Nephron (organoid): ENCODE results near the gene PIGQ.

Experiments
- H3K27ac Mint-ChIP-seq, 3 experiments: 2 replicates each; pipeline ENCODE4 v1.8.0; 2020; ENCODE audit warnings: mixed read lengths in 3 of 3, mild to moderate bottlenecking in 2 of 3, moderate library complexity in 1 of 3
- H3K27me3 Mint-ChIP-seq: 2 replicates; pipeline ENCODE4 v1.8.0; 2021; ENCODE audit warnings: low read depth, mild to moderate bottlenecking, moderate library complexity, mixed read lengths
- H3K36me3 Mint-ChIP-seq: 2 replicates; pipeline ENCODE4 v1.8.0; 2020; ENCODE audit warnings: low read depth, mixed read lengths
- H3K4me1 Mint-ChIP-seq: 2 replicates; pipeline ENCODE4 v1.8.0; 2020; ENCODE audit warnings: mixed read lengths
- H3K4me3 Mint-ChIP-seq, 3 experiments: 2 replicates each; pipeline ENCODE4 v1.8.0; 2020; ENCODE audit warnings: mild to moderate bottlenecking in 3 of 3, mixed read lengths in 3 of 3, moderate library complexity in 2 of 3
- H3K9me3 Mint-ChIP-seq: 2 replicates; pipeline ENCODE4 v1.8.0; 2020; ENCODE audit warnings: mixed read lengths
- CTCF ChIP-seq, 3 experiments: fragments of 200-600 bp; sonication (generic); IDR thresholded peaks; one replicate each; pipeline ENCODE4 v1.5.0; 2021; ENCODE audit warnings: antibody characterized with exemption in 3 of 3; ENCODE audit not compliant: unreplicated experiment in 3 of 3

The PIGQ gene

GRCh38 chr16:548586-548985 lies 21.2 kb upstream of the PIGQ start:
- no peaks in the 10 kb centered on the region for H3K36me3 Mint-ChIP-seq
- no peak overlapping the region for H3K4me3 Mint-ChIP-seq
- no peaks in the 10 kb centered on the region for H3K4me1 Mint-ChIP-seq
- no peaks in the 10 kb centered on the region for H3K9me3 Mint-ChIP-seq
- no peak overlapping the region for H3K27ac Mint-ChIP-seq
- H3K27me3 Mint-ChIP-seq = no peaks in the 10 kb centered on the region
- no peak for TF ChIP-seq CTCF (IDR thresholded peaks at IDR 0.05; ENCODE audit: unreplicated experiment in 3 of 3)

- no peak overlapping the region for H3K27ac Mint-ChIP-seq
- peaks cover 4% of the 10 kb centered on the region for H3K36me3 Mint-ChIP-seq
- no peak overlapping the region for H3K4me3 Mint-ChIP-seq
- H3K4me1 Mint-ChIP-seq = peaks cover 5% of the 10 kb centered on the region
- no peaks in the 10 kb centered on the region for H3K27me3 Mint-ChIP-seq
- TF ChIP-seq CTCF (IDR thresholded peaks at IDR 0.05; ENCODE audit: unreplicated experiment in 3 of 3) = no peak
- no peaks in the 10 kb centered on the region for H3K9me3 Mint-ChIP-seq
Measured at GRCh38 chr16:549544-550263, 20.1 kb upstream of the PIGQ start.

GRCh38 chr16:551210-551609 lies 18.6 kb upstream of the PIGQ start:
- H3K9me3 Mint-ChIP-seq = no peaks in the 10 kb centered on the region
- H3K27ac Mint-ChIP-seq = no peak overlapping the region
- H3K36me3 Mint-ChIP-seq = peaks cover 4% of the 10 kb centered on the region
- H3K4me3 Mint-ChIP-seq = no peak overlapping the region
- no peaks in the 10 kb centered on the region for H3K27me3 Mint-ChIP-seq
- no peak for TF ChIP-seq CTCF (IDR thresholded peaks at IDR 0.05; ENCODE audit: unreplicated experiment in 3 of 3)
- H3K4me1 Mint-ChIP-seq = peaks cover 5% of the 10 kb centered on the region

GRCh38 chr16:552171-552570 lies 17.6 kb upstream of the PIGQ start:
- TF ChIP-seq CTCF (IDR thresholded peaks at IDR 0.05; ENCODE audit: unreplicated experiment in 3 of 3) = no peak
- peaks cover 4% of the 10 kb centered on the region for H3K36me3 Mint-ChIP-seq
- peaks cover 5% of the 10 kb centered on the region for H3K4me1 Mint-ChIP-seq
- H3K27me3 Mint-ChIP-seq = peaks cover 4% of the 10 kb centered on the region
- H3K9me3 Mint-ChIP-seq = no peaks in the 10 kb centered on the region
- H3K4me3 Mint-ChIP-seq = no peak overlapping the region
- no peak overlapping the region for H3K27ac Mint-ChIP-seq

- TF ChIP-seq CTCF (IDR thresholded peaks at IDR 0.05; ENCODE audit: unreplicated experiment in 3 of 3) = no peak
- no peaks in the 10 kb centered on the region for H3K9me3 Mint-ChIP-seq
- H3K27ac Mint-ChIP-seq = no peak overlapping the region
- peaks cover 5% of the 10 kb centered on the region for H3K4me1 Mint-ChIP-seq
- no peak overlapping the region for H3K4me3 Mint-ChIP-seq
- peaks cover 15% of the 10 kb centered on the region for H3K27me3 Mint-ChIP-seq
- peaks cover 4% of the 10 kb centered on the region for H3K36me3 Mint-ChIP-seq
Measured at GRCh38 chr16:553601-554296, 16.0 kb upstream of the PIGQ start.

- peaks cover 17% of the 10 kb centered on the region for H3K27me3 Mint-ChIP-seq
- H3K4me3 Mint-ChIP-seq = no peak overlapping the region
- peaks cover 4% of the 10 kb centered on the region for H3K36me3 Mint-ChIP-seq
- H3K9me3 Mint-ChIP-seq = no peaks in the 10 kb centered on the region
- no peak for TF ChIP-seq CTCF (IDR thresholded peaks at IDR 0.05; ENCODE audit: unreplicated experiment in 3 of 3)
- peak overlapping the region in 2 of 3 experiments; percentile 10 to 49 for H3K27ac Mint-ChIP-seq
- peaks cover 5% of the 10 kb centered on the region for H3K4me1 Mint-ChIP-seq
Measured at GRCh38 chr16:554297-554621, 15.5 kb upstream of the PIGQ start.
